ENCODE measurements around the gene WDR87.
"Not testable (repeated sequence)": the region's sequence is repeated elsewhere in the genome, so short reads cannot be mapped to it uniquely, and the experiment has no call there.

WDR87 gene

DNA sequence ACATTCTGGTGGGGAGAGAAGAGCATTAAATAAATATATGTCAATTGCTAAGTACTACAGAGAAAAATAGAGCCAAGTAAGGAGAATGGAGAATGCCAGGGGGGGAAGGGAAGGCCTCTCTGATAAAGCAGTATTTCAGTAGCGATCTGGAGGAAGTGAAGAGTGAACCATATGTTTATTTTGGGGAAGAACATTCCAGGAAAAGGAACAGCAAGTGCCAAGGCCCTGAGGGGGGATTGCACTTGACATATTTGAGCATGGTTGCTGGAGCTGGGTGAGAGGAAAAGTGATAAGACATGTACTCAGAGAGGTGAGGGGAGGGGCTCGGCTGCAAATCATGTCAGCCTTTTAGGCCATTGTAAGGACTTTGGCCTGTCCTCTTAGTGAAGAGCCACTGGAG is 30.4 kb downstream of the WDR87 start:
- DNase-seq = no peak

DNA sequence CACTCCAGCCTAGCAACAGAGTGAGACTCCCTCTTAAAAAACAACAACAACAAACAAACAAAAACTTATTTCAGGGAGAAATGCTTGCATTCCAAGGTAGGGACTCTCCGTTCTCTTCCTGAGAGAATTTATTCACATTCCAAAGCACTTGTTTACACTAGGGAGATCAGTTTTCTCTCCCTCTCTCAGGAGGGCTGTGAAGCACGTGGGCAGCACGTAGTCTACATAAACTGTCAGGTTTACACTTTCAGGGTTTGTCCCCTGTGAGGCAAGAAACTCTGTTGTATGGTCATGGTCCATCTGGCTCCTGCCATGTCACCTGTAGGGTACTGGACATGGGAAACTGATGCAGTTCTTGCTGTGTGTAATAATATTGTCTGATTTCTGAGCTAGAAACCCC is 31.6 kb downstream of the WDR87 start:
- DNase-seq = no peak

DNA sequence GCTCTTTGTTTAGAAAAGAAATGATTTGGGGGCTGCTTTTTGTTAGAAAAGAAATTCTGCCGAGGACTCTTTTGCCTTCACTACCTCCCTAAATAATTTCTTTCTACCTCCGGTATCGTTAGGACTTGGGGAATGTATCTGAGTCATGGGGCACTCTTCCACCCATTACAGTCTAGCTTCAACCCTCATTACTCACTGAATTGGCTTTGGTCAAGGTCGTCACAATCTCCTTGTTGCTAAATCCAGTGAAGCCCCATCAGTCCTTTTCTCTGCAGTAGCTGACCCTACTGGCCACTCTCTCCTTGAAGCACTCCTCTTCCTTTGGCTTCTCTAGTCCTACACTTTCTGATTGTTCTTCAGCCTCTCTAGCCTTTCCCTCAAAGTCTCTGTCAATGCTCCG is 34.0 kb downstream of the WDR87 start:
- DNase-seq = no peak

- no peak for DNase-seq
These were observed 36.5 kb downstream of the WDR87 start for GRCh38 chr19:37869766-37870340.

GRCh38 chr19:37867831-37868230 is 38.6 kb downstream of the WDR87 start:
- no peak for DNase-seq

DNA sequence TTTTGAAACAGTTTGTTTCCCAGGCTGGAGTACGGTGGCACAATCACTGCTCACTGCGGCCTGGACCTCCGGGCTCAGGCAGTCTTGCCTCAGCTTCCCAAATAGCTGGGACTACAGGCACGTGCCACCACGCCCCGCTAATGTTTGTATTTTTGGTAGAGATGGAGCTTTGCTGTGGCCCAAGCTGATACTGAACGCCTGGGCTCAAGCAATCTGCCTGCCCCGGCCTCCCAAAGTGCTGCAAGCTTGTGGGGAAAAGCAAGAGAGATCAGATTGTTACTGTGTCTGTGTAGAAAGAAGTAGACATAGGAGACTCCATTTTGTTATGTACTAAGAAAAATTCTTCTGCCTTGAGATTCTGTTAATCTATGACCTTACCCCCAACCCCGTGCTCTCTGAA is 40.5 kb downstream of the WDR87 start:
- DNase-seq = not testable (repeated sequence)

- DNase-seq = no peak
These were observed 41.9 kb downstream of the WDR87 start for GRCh38 chr19:37864501-37864900.

- no peak for DNase-seq
These were observed 51.3 kb downstream of the WDR87 start for GRCh38 chr19:37855098-37855497.

DNA sequence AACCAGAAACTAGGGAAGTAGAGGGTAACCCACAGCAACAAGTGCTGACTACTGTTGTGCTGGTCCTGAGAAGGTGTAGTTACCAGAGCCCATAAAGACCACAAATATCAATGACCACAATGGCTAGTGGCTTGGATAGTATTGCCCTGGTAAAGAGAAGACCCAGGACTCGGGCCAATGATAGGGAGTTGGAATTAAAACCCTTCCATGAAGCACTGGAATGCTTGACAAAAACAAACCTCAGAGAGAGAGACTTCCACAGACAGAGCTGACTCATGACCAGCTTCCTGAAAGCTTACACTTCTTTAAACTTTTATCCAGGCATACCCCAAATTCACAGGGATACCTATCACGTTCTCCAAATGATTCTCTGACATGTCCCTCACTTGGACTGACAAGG is 60.5 kb downstream of the WDR87 start:
- DNase-seq = no peak

Data from DMS79 (cell line).